K562 (cell line): ENCODE results near the gene NIPAL3. TPM values are rescaled to one million over a fixed set of nuclear protein-coding genes. Genes with fewer than 3 reads are reported as not detected.

ENCODE experiments used
- ATF2 ChIP-seq: sonication (generic); formaldehyde crosslinking; IDR thresholded peaks from 2 replicates; pipeline ENCODE4 v1.8.1; 2022; ENCODE audit warnings: missing genetic modification reagents
- BRF1 ChIP-seq: IDR thresholded peaks from 3 replicates; pipeline ENCODE4 v1.6.1; 2011; ENCODE audit warnings: borderline replicate concordance, mild to moderate bottlenecking; ENCODE audit not compliant: insufficient read length; ENCODE audit errors: extremely low read depth
- CREB5 ChIP-seq: fragments of 250-450 bp; sonication (Bioruptor Pico); IDR thresholded peaks from 2 replicates; pipeline ENCODE4 v1.5.0; 2020; ENCODE audit warnings: mild to moderate bottlenecking
- DNMT1 ChIP-seq: fragments of 450-650 bp; IDR thresholded peaks from 2 replicates; pipeline ENCODE4 v1.6.1; 2016; ENCODE audit warnings: antibody characterized with exemption, mild to moderate bottlenecking
- FOXM1 ChIP-seq, 2 experiments: fragments of 450-650 bp in 1 of 2; sonication (generic) in 1 of 2; formaldehyde crosslinking in 1 of 2; IDR thresholded peaks; 2 replicates each; pipeline versions ENCODE4 v1.6.1 to v1.9.0; 2017 to 2022; ENCODE audit warnings: low read depth in 2 of 2, mild to moderate bottlenecking in 2 of 2, missing genetic modification reagents in 1 of 2, moderate library complexity in 1 of 2
- KLF1 ChIP-seq: fragments of 450-650 bp; IDR thresholded peaks from 2 replicates; pipeline ENCODE4 v1.6.1; 2016; ENCODE audit warnings: missing genetic modification characterization, missing compliant biosample characterization
- MLX ChIP-seq, 2 experiments: fragments of 450-650 bp in 1 of 2; sonication (generic) in 1 of 2; formaldehyde crosslinking; conservative IDR thresholded peaks; 2 replicates each; pipeline versions ENCODE4 v1.4.0 to v1.8.1; 2020 to 2022; ENCODE audit warnings: mild to moderate bottlenecking in 1 of 2, missing genetic modification reagents in 1 of 2
- RFX7 ChIP-seq: fragments of 250-450 bp; sonication (Bioruptor Pico); IDR thresholded peaks from 2 replicates; pipeline ENCODE4 v1.5.1; 2021; ENCODE audit warnings: mild to moderate bottlenecking
- SMAD4 ChIP-seq: fragments of 250-450 bp; sonication (Bioruptor Pico); conservative IDR thresholded peaks from 2 replicates; pipeline ENCODE4 v1.8.0; 2021; ENCODE audit warnings: inconsistent platforms, mild to moderate bottlenecking, moderate library complexity
- TRIM25 ChIP-seq: fragments of 450-650 bp; IDR thresholded peaks from 2 replicates; pipeline ENCODE4 v1.7.0; 2016; ENCODE audit warnings: borderline replicate concordance
- ZBTB11 ChIP-seq, 3 experiments: fragments of 200-800 bp in 1 of 3; fragments of 250-450 bp in 1 of 3; fragments of 450-650 bp in 1 of 3; sonication (Bioruptor Pico) in 1 of 3; sonication (Bioruptor generic) in 1 of 3; formaldehyde crosslinking in 1 of 3; IDR thresholded peaks; 2 replicates each; pipeline versions ENCODE4 v1.6.1 to v1.8.0; 2016 to 2022; ENCODE audit warnings: mild to moderate bottlenecking in 2 of 3, missing genetic modification characterization in 2 of 3, missing compliant biosample characterization in 1 of 3, moderate library complexity in 1 of 3
- ZNF121 ChIP-seq: sonication (generic); formaldehyde crosslinking; conservative IDR thresholded peaks from 2 replicates; pipeline ENCODE4 v1.8.0; 2022; ENCODE audit warnings: missing genetic modification reagents
- ZNF518B ChIP-seq: fragments of 250-450 bp; sonication (Bioruptor Pico); IDR thresholded peaks from 2 replicates; pipeline ENCODE4 v1.5.0; 2021; ENCODE audit warnings: mild to moderate bottlenecking, moderate library complexity
- polyA plus RNA-seq, 8 experiments: library from polyadenylated mRNA; depleted of rRNA in 4 of 8; stranded (reverse) in 5 of 8; unstranded in 3 of 8; fragments of >200 nt; fragmentation: Nextera tagmentation in 2 of 8; fragmentation: Illumina TruSeq in 1 of 8; extraction: Ambion mirVana in 2 of 8; extraction: Trizol in 1 of 8; gene quantifications; 2 replicates each; pipeline versions ENCODE4 v1.2.1 to v1.2.3, GENCODE V29; 2011 to 2014; ENCODE audit warnings: inconsistent platforms in 1 of 8, missing spikeins in 1 of 8
- total RNA-seq, 7 experiments: library from RNA; depleted of rRNA in 6 of 7; stranded (reverse); fragments of >200 nt in 6 of 7; fragmentation: Illumina TruSeq in 2 of 7; extraction: Trizol in 2 of 7; gene quantifications; 2 replicates each; pipeline versions ENCODE4 v1.2.1 to v1.2.3, GENCODE V29; 2011 to 2021; ENCODE audit warnings: low replicate concordance in 1 of 7

The NIPAL3 gene
- total and polyA plus RNA-seq, 9 of the 15 experiments (the other 6 are each of a cell fraction or from before 2014, with no cell fraction given): 10.5 to 26.3 (median 16.0) TPM

GRCh38 chr1:24502065-24502708 is 86.6 kb downstream of the NIPAL3 start (continued):
- TF ChIP-seq MLX (CRISPR knock-in tag; conservative IDR thresholded peaks at IDR 0.05) (no peak), ATF2 (CRISPR knock-in tag) (no peak), CREB5 (CRISPR knock-in tag) (no peak), KLF1 (tag) (no peak), SMAD4 (CRISPR knock-in tag) (no peak; the same call in 1 of the 2 replicates), BRF1 (no peak), DNMT1 (no peak), ZNF518B (CRISPR knock-in tag) (no peak), FOXM1 (IDR thresholded peaks at IDR 0.05; ENCODE audit: low read depth) (no peak), FOXM1 (CRISPR knock-in tag; IDR thresholded peaks at IDR 0.05; ENCODE audit: low read depth) (no peak), ZBTB11 (CRISPR knock-in tag; IDR thresholded peaks at IDR 0.05) (0 out of 6 replicates have a peak, but pooled peaks of 1 of the 3 experiments have one; percentile 40), ZNF121 (CRISPR knock-in tag) (no peak), RFX7 (CRISPR knock-in tag) (no peak), TRIM25 (no peak)
